Activated naive CD8-positive, alpha-beta T cell treated with anti-CD3 and anti-CD28 coated beads for 36 hours (primary cell): ENCODE results near the gene CDH23. TPM values are rescaled to one million over a fixed set of nuclear protein-coding genes. Genes with fewer than 3 reads are reported as not detected.

ENCODE experiments used
- DNase-seq: peaks from one replicate; pipeline ENCODE4 v3.0.0; 2021
- H3K27ac Mint-ChIP-seq: one replicate; pipeline ENCODE4 v1.8.0; 2022; ENCODE audit warnings: mild to moderate bottlenecking, moderate library complexity, mixed read lengths
- H3K27me3 Mint-ChIP-seq: one replicate; pipeline ENCODE4 v1.8.0; 2022; ENCODE audit warnings: mild to moderate bottlenecking, mixed read lengths
- H3K36me3 Mint-ChIP-seq: one replicate; pipeline ENCODE4 v1.8.0; 2021; ENCODE audit warnings: mild to moderate bottlenecking, mixed read lengths
- H3K4me1 Mint-ChIP-seq: one replicate; pipeline ENCODE4 v1.8.0; 2021; ENCODE audit warnings: mixed read lengths
- H3K4me3 Mint-ChIP-seq: one replicate; pipeline ENCODE4 v1.8.0; 2022; ENCODE audit warnings: mild to moderate bottlenecking, moderate library complexity, mixed read lengths
- H3K9me3 Mint-ChIP-seq: one replicate; pipeline ENCODE4 v1.8.0; 2022; ENCODE audit warnings: mixed read lengths
- total RNA-seq, 2 experiments: library from RNA; stranded (reverse); gene quantifications; one replicate each; pipeline ENCODE4 v1.2.3, GENCODE V29; 2021

CDH23 gene
- total RNA-seq, 2 experiments from 2014 or later: 1.4 TPM

DNA sequence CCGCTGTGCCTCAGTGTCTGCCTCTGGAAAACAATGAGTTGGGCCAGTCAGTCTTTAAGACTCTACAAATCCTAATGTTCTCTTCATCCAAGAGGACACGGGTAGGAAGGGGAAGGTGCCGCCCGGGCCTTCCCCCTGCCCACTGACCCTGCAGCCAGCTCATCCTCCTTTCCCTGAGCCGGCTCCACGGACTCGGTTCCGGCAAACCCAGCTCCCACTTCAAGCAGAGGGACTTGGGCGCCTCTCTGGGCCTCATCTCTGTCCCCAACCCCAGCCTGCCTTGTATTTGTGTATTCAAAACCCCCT lies 227.2 kb downstream of the CDH23 start:
- no peaks in the 10 kb centered on the region for H3K9me3 Mint-ChIP-seq
- H3K27ac Mint-ChIP-seq: no peak overlapping the region
- DNase-seq: no peak
- H3K27me3 Mint-ChIP-seq: no peaks in the 10 kb centered on the region
- no peak overlapping the region for H3K4me3 Mint-ChIP-seq
- H3K4me1 Mint-ChIP-seq: peaks cover 2% of the 10 kb centered on the region
- no peaks in the 10 kb centered on the region for H3K36me3 Mint-ChIP-seq

DNA sequence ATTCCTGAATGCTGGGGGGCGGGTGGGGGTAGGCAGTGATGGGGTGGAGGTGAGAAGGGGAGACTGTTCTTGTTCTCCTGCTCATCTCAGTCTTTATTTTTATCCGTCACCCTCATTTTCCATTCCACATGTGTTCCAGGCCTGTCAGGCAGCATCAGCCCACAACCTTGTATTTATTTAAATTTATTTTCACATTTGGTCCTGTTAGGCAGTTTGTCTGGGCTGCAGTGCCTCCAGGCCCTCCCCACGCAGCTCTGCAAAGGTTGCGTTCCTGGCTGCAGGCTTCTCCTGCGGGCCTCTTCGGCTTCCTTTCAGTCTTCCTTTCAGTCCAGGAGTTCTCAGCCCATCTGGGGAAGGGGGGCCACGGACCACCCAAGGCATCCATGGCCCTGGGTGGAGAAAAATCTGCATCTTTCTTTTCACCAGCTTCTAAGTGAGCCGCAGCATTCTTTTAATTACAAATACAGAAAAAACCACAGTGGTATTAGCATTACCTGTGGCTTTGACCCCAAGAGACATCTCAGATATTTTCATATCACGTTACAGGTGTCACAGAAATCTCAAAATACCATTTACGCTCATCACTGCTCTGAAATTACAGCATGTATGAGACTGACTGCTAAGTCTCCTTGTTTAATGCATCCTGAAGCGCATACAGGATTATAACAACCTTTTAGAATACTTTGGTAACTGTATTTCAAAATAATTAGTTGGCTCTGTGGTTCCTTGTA lies 228.9 kb downstream of the CDH23 start:
- H3K9me3 Mint-ChIP-seq: no peaks in the 10 kb centered on the region
- H3K27ac Mint-ChIP-seq: no peak overlapping the region

GRCh38 chr10:71627230-71627939 lies 230.7 kb downstream of the CDH23 start:
- H3K27ac Mint-ChIP-seq: no peak overlapping the region
- H3K27me3 Mint-ChIP-seq: no peaks in the 10 kb centered on the region
- no peaks in the 10 kb centered on the region for H3K36me3 Mint-ChIP-seq
- H3K4me1 Mint-ChIP-seq: peaks cover 2% of the 10 kb centered on the region
- no peaks in the 10 kb centered on the region for H3K9me3 Mint-ChIP-seq
- H3K4me3 Mint-ChIP-seq: no peak overlapping the region
- DNase-seq: no peak

More for the DNA sequence above, 228.9 kb downstream of the CDH23 start:
- no peak for DNase-seq
- Mint-ChIP-seq H3K36me3 (no peaks in the 10 kb centered on the region), H3K27me3 (no peaks in the 10 kb centered on the region), H3K4me1 (peaks cover 2% of the 10 kb centered on the region), H3K4me3 (no peak overlapping the region)

- no peak overlapping the region for H3K4me3 Mint-ChIP-seq
- no peaks in the 10 kb centered on the region for H3K27me3 Mint-ChIP-seq
- no peak overlapping the region for H3K27ac Mint-ChIP-seq
- H3K36me3 Mint-ChIP-seq: no peaks in the 10 kb centered on the region
- DNase-seq: no peak
- H3K4me1 Mint-ChIP-seq: peaks cover 2% of the 10 kb centered on the region
- no peaks in the 10 kb centered on the region for H3K9me3 Mint-ChIP-seq
Observed at GRCh38 chr10:71627956-71628355, 231.2 kb downstream of the CDH23 start.

DNA sequence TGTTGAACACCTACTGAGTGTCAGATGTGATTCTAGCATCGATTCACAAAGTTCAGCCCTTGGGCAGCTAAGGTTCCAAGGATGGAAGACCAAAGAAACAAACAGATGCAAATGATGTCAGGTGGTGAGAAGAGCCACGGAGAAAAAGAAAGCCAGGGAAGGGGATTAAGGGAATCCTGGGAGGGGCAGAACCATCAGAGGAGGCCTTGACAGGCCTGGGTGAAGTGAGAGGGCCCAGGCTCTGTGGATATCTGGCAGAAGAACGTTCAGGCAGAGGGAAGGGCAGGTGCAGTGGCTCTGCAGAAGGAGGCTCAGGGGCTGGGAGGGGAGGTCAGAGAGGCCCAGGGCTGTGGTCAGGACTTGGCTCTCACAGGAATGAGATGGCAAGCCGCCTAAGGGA lies 232.4 kb downstream of the CDH23 start:
- DNase-seq: no peak
- H3K27me3 Mint-ChIP-seq: no peaks in the 10 kb centered on the region
- no peaks in the 10 kb centered on the region for H3K4me1 Mint-ChIP-seq
- H3K9me3 Mint-ChIP-seq: no peaks in the 10 kb centered on the region
- H3K27ac Mint-ChIP-seq: no peak overlapping the region
- H3K36me3 Mint-ChIP-seq: no peaks in the 10 kb centered on the region
- H3K4me3 Mint-ChIP-seq: no peak overlapping the region

- Mint-ChIP-seq H3K27ac (no peak overlapping the region), H3K9me3 (no peaks in the 10 kb centered on the region), H3K36me3 (no peaks in the 10 kb centered on the region), H3K27me3 (no peaks in the 10 kb centered on the region), H3K4me3 (no peak overlapping the region), H3K4me1 (no peaks in the 10 kb centered on the region)
- no peak for DNase-seq
Observed at GRCh38 chr10:71630168-71630567, 233.4 kb downstream of the CDH23 start.

DNA sequence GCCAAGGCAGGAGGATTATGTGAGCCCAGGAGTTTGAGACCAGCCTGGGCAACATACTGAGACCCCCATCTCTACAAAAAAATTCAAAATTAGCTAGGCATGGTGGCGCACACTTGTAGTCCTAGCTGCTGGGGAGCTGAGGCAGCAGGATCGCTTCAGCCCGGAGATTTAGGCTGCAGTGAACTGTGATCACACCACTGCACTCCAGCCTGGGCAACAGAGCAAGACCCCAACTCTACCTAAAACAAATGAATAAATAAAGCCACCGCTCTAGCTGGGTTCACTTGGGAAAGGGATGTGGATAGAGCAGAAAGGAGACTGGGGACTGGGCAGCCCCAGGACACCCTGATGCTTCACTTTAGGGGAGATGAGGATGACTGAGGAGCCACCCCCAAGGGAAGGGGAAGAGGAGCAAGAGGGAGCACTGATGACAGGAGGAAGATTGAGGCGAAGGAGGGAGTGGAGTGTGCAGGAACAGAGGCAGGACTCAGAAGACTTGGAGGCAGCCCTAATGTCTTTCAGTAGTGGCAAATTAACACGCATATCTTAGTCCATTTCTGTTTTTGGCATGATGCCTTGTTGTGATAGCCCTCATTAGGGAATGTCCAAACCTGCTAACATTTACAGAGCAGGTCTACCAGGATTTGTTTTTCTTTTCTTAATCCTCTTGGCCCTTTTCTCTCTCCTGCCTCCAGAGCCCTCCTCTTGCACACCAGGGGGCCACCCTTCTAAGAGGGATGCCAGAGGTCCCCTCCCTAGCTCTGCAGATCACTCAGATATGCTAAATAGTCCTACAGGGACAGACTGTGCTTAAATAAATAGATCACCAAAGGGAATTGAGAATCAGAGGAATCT lies 234.5 kb downstream of the CDH23 start:
- no peak overlapping the region for H3K27ac Mint-ChIP-seq
- no peaks in the 10 kb centered on the region for H3K4me1 Mint-ChIP-seq
- no peak overlapping the region for H3K4me3 Mint-ChIP-seq
- no peaks in the 10 kb centered on the region for H3K9me3 Mint-ChIP-seq
- H3K27me3 Mint-ChIP-seq: no peaks in the 10 kb centered on the region
- no peak for DNase-seq
- H3K36me3 Mint-ChIP-seq: no peaks in the 10 kb centered on the region

DNA sequence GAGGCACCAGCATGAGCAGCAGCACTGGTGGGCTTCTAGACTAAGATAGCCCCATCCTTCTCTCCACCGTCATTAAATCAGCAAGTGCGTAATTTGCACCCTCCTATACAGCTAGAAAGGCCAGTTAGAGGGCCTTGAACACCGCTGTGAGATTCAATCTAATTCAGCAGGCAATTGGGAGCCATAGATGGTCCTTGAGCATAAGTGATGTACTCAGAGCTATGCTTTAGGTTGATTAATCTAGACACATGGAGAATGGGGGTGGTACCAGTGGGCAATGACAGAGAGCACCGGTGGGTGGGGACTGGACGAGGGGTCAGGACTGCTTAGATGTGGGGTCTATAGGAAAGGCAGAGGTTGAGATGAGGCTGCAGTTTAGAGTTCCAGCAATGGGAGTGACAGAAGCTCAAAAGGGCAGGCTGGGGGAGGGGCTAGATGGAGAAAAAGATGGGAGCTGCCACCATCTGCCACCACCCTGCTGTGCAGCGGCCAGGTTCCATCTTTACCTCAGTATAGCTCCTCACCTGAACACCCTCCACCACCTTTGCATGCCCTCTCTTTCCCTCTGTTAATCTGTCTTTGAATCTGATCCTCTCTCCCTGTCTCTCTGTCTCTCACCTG lies 235.6 kb downstream of the CDH23 start:
- no peaks in the 10 kb centered on the region for H3K27me3 Mint-ChIP-seq
- no peaks in the 10 kb centered on the region for H3K36me3 Mint-ChIP-seq
- no peaks in the 10 kb centered on the region for H3K9me3 Mint-ChIP-seq
- no peak for DNase-seq
- H3K27ac Mint-ChIP-seq: no peak overlapping the region
- H3K4me1 Mint-ChIP-seq: no peaks in the 10 kb centered on the region
- no peak overlapping the region for H3K4me3 Mint-ChIP-seq

DNA sequence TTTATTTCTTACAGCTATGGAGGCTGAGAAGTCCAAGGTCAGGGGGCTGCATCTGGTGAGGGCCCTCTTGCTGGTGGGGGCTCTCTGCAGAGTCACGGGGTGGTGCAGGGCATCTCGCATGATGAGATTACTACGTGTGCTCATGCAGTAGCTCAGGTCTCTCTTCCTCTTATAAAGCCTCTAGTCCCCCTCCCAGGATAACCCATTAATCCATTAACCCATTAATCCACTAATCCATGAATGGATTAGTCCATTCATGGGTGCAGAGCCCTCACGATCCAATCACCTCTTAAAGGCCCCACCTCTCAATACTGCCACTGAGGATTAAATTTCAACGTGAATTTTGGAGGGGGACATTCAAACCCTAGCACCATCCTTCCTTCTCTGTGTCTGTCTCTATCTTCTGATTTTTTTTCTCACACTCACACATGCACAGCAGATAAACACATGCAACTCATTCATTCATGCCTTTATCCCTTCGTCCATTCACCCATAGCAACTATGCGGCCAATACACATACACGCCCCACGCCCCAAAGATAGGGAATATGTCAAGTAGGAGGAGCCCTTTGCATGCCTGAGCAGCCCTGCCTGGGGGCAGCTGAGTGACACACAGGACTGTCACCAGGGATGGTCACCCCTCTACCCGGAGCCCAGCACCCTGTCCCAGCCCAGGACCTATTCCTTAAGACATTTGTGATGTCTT lies 236.3 kb downstream of the CDH23 start:
- no peak overlapping the region for H3K27ac Mint-ChIP-seq
- no peaks in the 10 kb centered on the region for H3K36me3 Mint-ChIP-seq
- H3K4me1 Mint-ChIP-seq: no peaks in the 10 kb centered on the region
- no peak overlapping the region for H3K4me3 Mint-ChIP-seq
- H3K9me3 Mint-ChIP-seq: no peaks in the 10 kb centered on the region
- no peaks in the 10 kb centered on the region for H3K27me3 Mint-ChIP-seq
- DNase-seq: no peak

DNA sequence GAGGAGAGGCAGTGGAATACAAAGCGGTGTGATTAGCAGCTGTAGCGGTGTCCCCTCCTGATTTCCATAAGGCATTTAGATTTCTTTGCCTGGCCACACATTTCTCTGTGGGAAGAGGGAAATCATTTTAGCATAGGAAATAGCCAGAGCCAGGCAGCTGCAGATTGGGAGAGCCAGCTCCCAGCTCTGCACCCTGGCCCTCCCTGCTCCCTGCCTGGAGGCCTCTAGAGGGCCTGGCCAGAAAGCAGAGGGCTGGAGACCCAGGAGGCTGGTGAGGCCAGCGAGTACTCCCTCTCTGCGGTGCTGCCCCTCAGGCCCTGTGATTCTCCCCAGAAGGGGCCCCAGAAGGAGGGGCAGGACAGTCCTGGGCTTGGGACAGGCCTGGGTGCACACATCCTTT lies 237.2 kb downstream of the CDH23 start:
- no peak overlapping the region for H3K27ac Mint-ChIP-seq

DNA sequence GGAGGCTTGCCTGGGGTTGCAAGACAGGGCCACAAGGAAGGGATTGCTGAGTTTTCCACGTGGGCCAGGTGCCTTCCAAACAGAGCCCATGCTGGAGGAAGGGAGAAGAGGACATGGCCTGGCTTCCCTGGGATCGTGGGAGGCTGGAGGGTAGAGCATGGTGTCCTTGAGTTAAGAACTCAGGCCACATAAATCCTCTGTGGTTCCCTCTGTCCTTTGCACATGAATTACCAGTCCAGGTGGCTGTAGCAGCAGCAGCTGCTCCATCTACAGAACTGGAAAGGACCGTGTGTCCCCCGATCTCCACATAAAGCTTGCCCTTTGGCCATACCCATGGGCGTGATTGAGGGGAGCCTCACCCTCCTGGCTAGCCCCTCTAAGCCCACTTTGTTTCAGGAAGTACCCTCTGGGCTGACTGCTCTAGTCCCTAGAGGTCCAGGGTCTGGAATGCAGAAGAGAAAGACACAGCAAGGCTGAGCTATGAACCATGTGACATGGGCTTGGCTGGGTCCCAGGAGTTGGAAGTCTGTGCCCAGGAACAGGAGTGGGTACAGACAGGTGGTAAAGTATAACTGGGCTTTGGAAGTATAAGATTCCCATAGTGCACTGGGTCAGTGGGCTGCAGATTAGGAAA lies 237.9 kb downstream of the CDH23 start:
- Mint-ChIP-seq H3K4me1 (no peaks in the 10 kb centered on the region), H3K9me3 (no peaks in the 10 kb centered on the region), H3K4me3 (no peak overlapping the region), H3K36me3 (no peaks in the 10 kb centered on the region), H3K27me3 (no peaks in the 10 kb centered on the region), H3K27ac (no peak overlapping the region)
- DNase-seq: no peak

More for the DNA sequence above, 237.2 kb downstream of the CDH23 start:
- Mint-ChIP-seq H3K9me3 (no peaks in the 10 kb centered on the region), H3K27me3 (no peaks in the 10 kb centered on the region), H3K4me1 (no peaks in the 10 kb centered on the region), H3K4me3 (no peak overlapping the region), H3K36me3 (no peaks in the 10 kb centered on the region)
- DNase-seq: no peak

DNA sequence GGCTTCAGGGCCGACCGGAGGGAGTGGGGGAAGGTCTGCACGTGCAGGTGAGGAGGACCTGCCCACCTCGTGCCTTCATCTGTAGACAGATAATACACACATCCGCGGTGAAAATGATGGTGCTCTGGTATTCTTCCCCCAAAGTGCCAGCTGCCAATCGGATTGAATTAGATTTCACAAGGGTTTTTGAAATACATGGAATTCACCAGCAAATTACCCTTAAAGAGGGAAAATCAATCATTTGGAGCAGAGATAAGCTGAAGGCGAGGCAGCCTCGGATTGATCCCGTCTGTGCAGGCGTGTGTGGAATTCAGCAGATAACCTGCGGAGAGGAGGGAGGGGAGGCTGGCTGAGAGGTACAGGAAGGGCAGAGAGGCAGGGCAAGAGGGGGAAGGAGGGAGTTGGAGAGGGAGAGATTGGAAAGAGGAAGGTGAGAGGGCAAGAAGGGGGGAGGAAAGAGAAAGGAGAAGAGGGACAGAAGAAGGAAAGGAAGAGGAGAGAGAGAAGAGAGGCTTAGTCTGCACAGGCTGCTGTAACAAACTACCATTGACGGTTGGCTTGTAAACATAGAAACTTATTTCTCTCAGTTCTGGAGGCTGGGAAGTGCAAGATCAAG lies 238.6 kb downstream of the CDH23 start:
- Mint-ChIP-seq H3K27ac (no peak overlapping the region), H3K9me3 (no peaks in the 10 kb centered on the region), H3K4me1 (no peaks in the 10 kb centered on the region), H3K27me3 (no peaks in the 10 kb centered on the region), H3K4me3 (no peak overlapping the region), H3K36me3 (no peaks in the 10 kb centered on the region)
- DNase-seq: no peak

DNA sequence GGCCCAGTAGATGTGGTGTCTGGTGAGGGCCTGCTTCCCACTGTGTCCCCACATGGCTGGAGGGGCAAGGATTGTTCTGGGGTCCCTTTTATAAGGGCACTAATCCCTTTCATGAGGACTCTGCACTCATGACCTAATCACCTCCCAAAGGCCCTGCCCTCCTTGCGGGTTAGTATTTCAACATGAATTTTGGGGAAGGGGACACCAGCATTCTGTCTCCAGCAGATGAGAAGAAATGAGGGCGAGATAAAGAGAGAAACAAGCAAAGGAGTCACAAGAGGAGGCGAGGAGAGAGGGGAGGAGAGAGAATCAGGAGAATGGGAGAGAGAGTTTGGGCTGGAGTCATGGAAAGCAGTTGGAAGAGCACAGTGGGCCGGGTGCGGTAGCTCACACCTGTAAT lies 239.1 kb downstream of the CDH23 start:
- Mint-ChIP-seq H3K9me3 (no peaks in the 10 kb centered on the region), H3K27ac (no peak overlapping the region), H3K4me1 (no peaks in the 10 kb centered on the region), H3K36me3 (no peaks in the 10 kb centered on the region), H3K27me3 (no peaks in the 10 kb centered on the region), H3K4me3 (no peak overlapping the region)
- DNase-seq: no peak

DNA sequence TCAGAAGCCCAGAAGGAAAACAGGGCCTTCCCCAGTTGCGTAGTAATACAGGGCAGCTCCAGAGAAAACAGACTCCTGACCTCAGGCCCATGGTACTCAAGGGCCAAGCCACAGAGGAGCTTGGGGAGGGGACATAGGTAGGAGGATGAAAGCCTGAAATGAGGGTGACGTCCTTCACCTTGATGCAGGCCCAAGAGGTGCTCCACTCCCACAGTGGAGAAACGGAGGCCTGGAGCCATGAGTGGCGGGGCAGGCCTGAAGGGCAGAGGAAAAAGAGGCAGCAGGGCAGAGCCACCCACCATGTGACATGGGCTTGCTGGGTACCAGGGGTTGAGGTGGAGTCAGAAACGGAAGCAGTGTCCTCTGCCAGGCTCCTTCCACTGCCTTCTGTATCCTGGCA lies 239.9 kb downstream of the CDH23 start:
- no peaks in the 10 kb centered on the region for H3K27me3 Mint-ChIP-seq
- no peak overlapping the region for H3K27ac Mint-ChIP-seq
- H3K36me3 Mint-ChIP-seq: no peaks in the 10 kb centered on the region
- no peaks in the 10 kb centered on the region for H3K4me1 Mint-ChIP-seq
- DNase-seq: no peak
- H3K9me3 Mint-ChIP-seq: no peaks in the 10 kb centered on the region
- H3K4me3 Mint-ChIP-seq: no peak overlapping the region
